Dermis microvascular lymphatic vessel endothelial cell (primary cell): ENCODE measurements around the gene PBRM1. TPM values are rescaled to one million over a fixed set of nuclear protein-coding genes. Genes with fewer than 3 reads are reported as not detected.

Source experiments
- DNase-seq, 2 donors: peaks; one replicate each; pipeline versions ENCODE4 v3.0.0 to v3.0.0-alpha.2; 2010; ENCODE audit warnings: low read depth in 2 of 2
- total RNA-seq: library from RNA; depleted of rRNA; stranded (reverse); fragments of >200 nt; gene quantifications from 2 replicates; pipeline ENCODE4 v1.2.1, GENCODE V29; 2014

The PBRM1 gene
- total RNA-seq, 1 donor from 2014 or later, result 51.9 TPM

GRCh38 chr3:52574056-52574965 lies 111.4 kb downstream of the PBRM1 start:
- no peak for DNase-seq

GRCh38 chr3:52572221-52572620 lies 113.5 kb downstream of the PBRM1 start:
- DNase-seq, result no peak

GRCh38 chr3:52570076-52570475 lies 115.6 kb downstream of the PBRM1 start:
- no peak for DNase-seq

GRCh38 chr3:52568069-52568468 lies 117.6 kb downstream of the PBRM1 start:
- no peak for DNase-seq

GRCh38 chr3:52563984-52564383 lies 121.7 kb downstream of the PBRM1 start:
- DNase-seq, result no peak

- no peak for DNase-seq
Observed at GRCh38 chr3:52561028-52561747, 124.5 kb downstream of the PBRM1 start.

GRCh38 chr3:52558436-52558835 lies 127.3 kb downstream of the PBRM1 start:
- DNase-seq, result no peak

GRCh38 chr3:52557011-52557960 lies 128.4 kb downstream of the PBRM1 start:
- no peak for DNase-seq

- no peak for DNase-seq
Observed at GRCh38 chr3:52555056-52555455, 130.7 kb downstream of the PBRM1 start.

GRCh38 chr3:52554026-52554755 lies 131.5 kb downstream of the PBRM1 start:
- no peak for DNase-seq

GRCh38 chr3:52552089-52552488 lies 133.6 kb downstream of the PBRM1 start:
- no peak for DNase-seq

- DNase-seq, result no peak
Observed at GRCh38 chr3:52551118-52551517, 134.6 kb downstream of the PBRM1 start.

- no peak for DNase-seq
Observed at GRCh38 chr3:52547143-52547542, 138.6 kb downstream of the PBRM1 start.

- no peak for DNase-seq
Observed at GRCh38 chr3:52546111-52546901, 139.4 kb downstream of the PBRM1 start.

- DNase-seq, result no peak
Observed at GRCh38 chr3:52544937-52545336, 140.8 kb downstream of the PBRM1 start.

- no peak for DNase-seq
Observed at GRCh38 chr3:52541050-52541449, 144.7 kb downstream of the PBRM1 start.

GRCh38 chr3:52539010-52539653 lies 146.6 kb downstream of the PBRM1 start:
- DNase-seq, result no peak

- DNase-seq, result no peak
Observed at GRCh38 chr3:52537726-52538421, 147.8 kb downstream of the PBRM1 start.

- DNase-seq, result no peak
Observed at GRCh38 chr3:52537165-52537620, 148.5 kb downstream of the PBRM1 start.
